ENCODE data around the gene RSAD2.
"Not testable (repeated sequence)": the region's sequence is repeated elsewhere in the genome, so short reads cannot be mapped to it uniquely, and the experiment has no call there.

The RSAD2 gene

GRCh38 chr2:6896930-6897759, 19.6 kb downstream of the RSAD2 start:
- no peak for DNase-seq (ENCODE audit: extremely low read depth in 1 of 2, low read depth in 1 of 2)

GRCh38 chr2:6902581-6902980, 25.0 kb downstream of the RSAD2 start:
- not testable (repeated sequence) for DNase-seq (ENCODE audit: extremely low read depth in 1 of 2, low read depth in 1 of 2)

GRCh38 chr2:6905668-6906067, 28.1 kb downstream of the RSAD2 start:
- no peak for DNase-seq (ENCODE audit: extremely low read depth in 1 of 2, low read depth in 1 of 2)

GRCh38 chr2:6906165-6906741, 28.7 kb downstream of the RSAD2 start:
- DNase-seq (ENCODE audit: extremely low read depth in 1 of 2, low read depth in 1 of 2) = no peak

- no peak for DNase-seq (ENCODE audit: extremely low read depth in 1 of 2, low read depth in 1 of 2)
These were observed 30.7 kb downstream of the RSAD2 start for GRCh38 chr2:6908291-6908690.

- DNase-seq (ENCODE audit: extremely low read depth in 1 of 2, low read depth in 1 of 2) = no peak
These were observed 32.1 kb downstream of the RSAD2 start for GRCh38 chr2:6909431-6910385.

GRCh38 chr2:6911721-6912120, 34.1 kb downstream of the RSAD2 start:
- no peak for DNase-seq (ENCODE audit: extremely low read depth in 1 of 2, low read depth in 1 of 2)

GRCh38 chr2:6913415-6914157, 36.0 kb downstream of the RSAD2 start:
- no peak for DNase-seq (ENCODE audit: extremely low read depth in 1 of 2, low read depth in 1 of 2)

- no peak for DNase-seq (ENCODE audit: extremely low read depth in 1 of 2, low read depth in 1 of 2)
These were observed 37.3 kb downstream of the RSAD2 start for GRCh38 chr2:6914828-6915227.

- no peak for DNase-seq (ENCODE audit: extremely low read depth in 1 of 2, low read depth in 1 of 2)
These were observed 37.8 kb downstream of the RSAD2 start for GRCh38 chr2:6915399-6915798.

- no peak for DNase-seq (ENCODE audit: extremely low read depth in 1 of 2, low read depth in 1 of 2)
These were observed 38.6 kb downstream of the RSAD2 start for GRCh38 chr2:6916224-6916623.

- no peak for DNase-seq (ENCODE audit: extremely low read depth in 1 of 2, low read depth in 1 of 2)
These were observed 39.1 kb downstream of the RSAD2 start for GRCh38 chr2:6916736-6917070.

- peak in 1 of 2 donors; percentile 66 for DNase-seq (ENCODE audit: extremely low read depth in 1 of 2, low read depth in 1 of 2)
These were observed 39.6 kb downstream of the RSAD2 start, which contains the start of gene RNF144A for GRCh38 chr2:6917071-6917760. TSS of gene RNF144A (plus strand) at chr2:6917412. CDS start at chr2:6996927, 79,515 bp downstream.

- DNase-seq (ENCODE audit: extremely low read depth in 1 of 2, low read depth in 1 of 2) = no peak
These were observed 40.3 kb downstream of the RSAD2 start for GRCh38 chr2:6917761-6918421.

GRCh38 chr2:6919901-6920742, 42.5 kb downstream of the RSAD2 start:
- DNase-seq (ENCODE audit: extremely low read depth in 1 of 2, low read depth in 1 of 2) = no peak

- no peak for DNase-seq (ENCODE audit: extremely low read depth in 1 of 2, low read depth in 1 of 2)
These were observed 43.1 kb downstream of the RSAD2 start for GRCh38 chr2:6920743-6921064.

- DNase-seq (ENCODE audit: extremely low read depth in 1 of 2, low read depth in 1 of 2) = no peak
These were observed 43.8 kb downstream of the RSAD2 start for GRCh38 chr2:6921321-6921922.

- no peak for DNase-seq (ENCODE audit: extremely low read depth in 1 of 2, low read depth in 1 of 2)
These were observed 44.7 kb downstream of the RSAD2 start for GRCh38 chr2:6922201-6922656.
